NB4 (cell line): Measurements from ENCODE around the gene CNTN5.
"Not testable (repeated sequence)": the region's sequence is repeated elsewhere in the genome, so short reads cannot be mapped to it uniquely, and the experiment has no call there.

Experiments used
- DNase-seq: peaks from one replicate; pipeline ENCODE4 v3.0.0; 2010; ENCODE audit warnings: low read depth
- H3K4me3 ChIP-seq: one replicate; pipeline ENCODE4 v1.5.1; 2011; ENCODE audit warnings: mild to moderate bottlenecking, low read depth, low read length, moderate library complexity
- MAX ChIP-seq: IDR thresholded peaks from 2 replicates; pipeline ENCODE4 v1.6.1; 2011; ENCODE audit warnings: low read depth, low read length
- MYC ChIP-seq: IDR thresholded peaks from 2 replicates; pipeline ENCODE4 v1.6.1; 2011; ENCODE audit warnings: low read depth, low read length
- POLR2A ChIP-seq: IDR thresholded peaks from 2 replicates; pipeline ENCODE4 v1.6.1; 2011; ENCODE audit warnings: mild to moderate bottlenecking; ENCODE audit not compliant: insufficient read length; ENCODE audit errors: extremely low read depth
- TF ChIP-seq, protein P1 (sequence below): IDR thresholded peaks from one replicate; pipeline ENCODE4 v1.5.1; 2012; ENCODE audit warnings: low read depth, low read length

Gene CNTN5

DNA sequence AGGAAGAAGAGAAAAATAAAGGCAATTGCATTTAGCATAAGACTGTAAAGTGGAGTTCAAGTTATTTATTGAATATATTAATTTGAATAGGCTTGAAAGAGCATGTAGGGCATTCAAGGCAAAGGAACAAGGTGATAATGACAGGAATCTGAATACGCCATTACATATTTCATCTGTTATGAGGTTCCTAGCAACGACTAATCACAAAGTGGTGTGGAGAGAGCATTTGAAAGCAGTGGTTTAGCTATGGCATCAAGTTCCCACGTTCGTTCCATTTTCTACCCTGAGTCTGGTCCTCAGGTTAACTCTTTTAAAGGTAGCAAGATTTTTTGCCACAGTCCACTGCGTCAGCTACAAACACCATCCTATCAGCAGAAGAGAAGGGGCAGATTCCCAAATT lies 59.4 kb downstream of the CNTN5 start:
- no peak for DNase-seq
- TF ChIP-seq MYC (no peak), POLR2A (no peak), MAX (no peak)
- TF ChIP-seq, protein P1, sequence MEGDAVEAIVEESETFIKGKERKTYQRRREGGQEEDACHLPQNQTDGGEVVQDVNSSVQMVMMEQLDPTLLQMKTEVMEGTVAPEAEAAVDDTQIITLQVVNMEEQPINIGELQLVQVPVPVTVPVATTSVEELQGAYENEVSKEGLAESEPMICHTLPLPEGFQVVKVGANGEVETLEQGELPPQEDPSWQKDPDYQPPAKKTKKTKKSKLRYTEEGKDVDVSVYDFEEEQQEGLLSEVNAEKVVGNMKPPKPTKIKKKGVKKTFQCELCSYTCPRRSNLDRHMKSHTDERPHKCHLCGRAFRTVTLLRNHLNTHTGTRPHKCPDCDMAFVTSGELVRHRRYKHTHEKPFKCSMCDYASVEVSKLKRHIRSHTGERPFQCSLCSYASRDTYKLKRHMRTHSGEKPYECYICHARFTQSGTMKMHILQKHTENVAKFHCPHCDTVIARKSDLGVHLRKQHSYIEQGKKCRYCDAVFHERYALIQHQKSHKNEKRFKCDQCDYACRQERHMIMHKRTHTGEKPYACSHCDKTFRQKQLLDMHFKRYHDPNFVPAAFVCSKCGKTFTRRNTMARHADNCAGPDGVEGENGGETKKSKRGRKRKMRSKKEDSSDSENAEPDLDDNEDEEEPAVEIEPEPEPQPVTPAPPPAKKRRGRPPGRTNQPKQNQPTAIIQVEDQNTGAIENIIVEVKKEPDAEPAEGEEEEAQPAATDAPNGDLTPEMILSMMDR = no peak
- H3K4me3 ChIP-seq = no peak overlapping the region

- H3K4me3 ChIP-seq = no peak overlapping the region
- DNase-seq = no peak
- TF ChIP-seq, protein P1 = no peak
- TF ChIP-seq MYC = no peak
- no peak for TF ChIP-seq POLR2A
- no peak for TF ChIP-seq MAX
Observed at GRCh38 chr11:99098258-99098657, 77.5 kb downstream of the CNTN5 start.

GRCh38 chr11:99098751-99099150 lies 78.0 kb downstream of the CNTN5 start:
- no peak for TF ChIP-seq MAX
- no peak for TF ChIP-seq POLR2A
- TF ChIP-seq MYC = no peak
- TF ChIP-seq, protein P1 = no peak
- DNase-seq = no peak
- H3K4me3 ChIP-seq = no peak overlapping the region

- peak; percentile 16 for DNase-seq
- TF ChIP-seq POLR2A (no peak), MAX (no peak), MYC (no peak)
- TF ChIP-seq, protein P1 = no peak
- H3K4me3 ChIP-seq = no peak overlapping the region
Observed at GRCh38 chr11:99117603-99118002, 96.9 kb downstream of the CNTN5 start.

DNA sequence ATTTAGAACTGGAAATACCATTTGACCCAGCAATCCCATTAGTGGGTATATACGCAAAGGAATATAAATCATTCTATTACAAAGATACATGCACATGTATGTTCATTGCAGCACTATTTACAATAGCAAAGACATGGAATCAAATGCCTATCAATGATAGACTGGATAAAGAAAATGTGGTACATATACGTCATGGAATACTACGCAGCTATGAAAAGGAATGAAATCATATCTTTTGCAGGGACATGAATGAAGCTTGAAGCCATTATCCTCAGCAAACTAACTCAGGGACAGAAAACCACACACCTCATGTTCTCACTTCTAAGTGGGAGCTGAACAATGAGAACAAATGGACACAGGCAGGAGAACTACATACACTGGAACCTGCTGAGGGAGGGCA lies 113.1 kb downstream of the CNTN5 start:
- H3K4me3 ChIP-seq, DNase-seq: not testable (repeated sequence)

- TF ChIP-seq, protein P1 = no peak
- no peak for TF ChIP-seq MAX
- no peak for TF ChIP-seq POLR2A
- no peak for TF ChIP-seq MYC
- DNase-seq = no peak
- no peak overlapping the region for H3K4me3 ChIP-seq
Observed at GRCh38 chr11:99135508-99135907, 114.8 kb downstream of the CNTN5 start.
